Thyroid gland (tissue), 4 donors: ENCODE results near the gene LIPT1.

Experiments
- CTCF ChIP-seq, 6 experiments: fragments of 200-600 bp in 3 of 6; fragments of 450-650 bp in 3 of 6; sonication (generic) in 3 of 6; IDR thresholded peaks; one replicate each; pipeline ENCODE4 v1.5.1; 2016 to 2019; ENCODE audit warnings: antibody characterized with exemption in 6 of 6, mild to moderate bottlenecking in 2 of 6, inconsistent platforms in 1 of 6, moderate library complexity in 1 of 6
- POLR2A ChIP-seq, 2 donors: fragments of 450-650 bp; IDR thresholded peaks; one replicate each; pipeline ENCODE4 v1.6.1; 2017; ENCODE audit warnings: antibody characterized with exemption in 2 of 2, mild to moderate bottlenecking in 2 of 2, moderate library complexity in 1 of 2

- TF ChIP-seq CTCF (IDR thresholded peaks at IDR 0.05) (no peak), POLR2A (IDR thresholded peaks at IDR 0.05) (no peak)
These were observed 14.5 kb upstream of the LIPT1 start for GRCh38 chr2:99140056-99140859.
